HPDE6-E6E7 (cell line): ENCODE results near the gene GALNS.
"Not testable (repeated sequence)": the region's sequence is repeated elsewhere in the genome, so short reads cannot be mapped to it uniquely, and the experiment has no call there.

Source experiments
- DNase-seq: peaks from one replicate; pipeline ENCODE4 v3.0.0; 2011; ENCODE audit warnings: missing footprints; ENCODE audit errors: extremely low spot score

The GALNS gene

DNA sequence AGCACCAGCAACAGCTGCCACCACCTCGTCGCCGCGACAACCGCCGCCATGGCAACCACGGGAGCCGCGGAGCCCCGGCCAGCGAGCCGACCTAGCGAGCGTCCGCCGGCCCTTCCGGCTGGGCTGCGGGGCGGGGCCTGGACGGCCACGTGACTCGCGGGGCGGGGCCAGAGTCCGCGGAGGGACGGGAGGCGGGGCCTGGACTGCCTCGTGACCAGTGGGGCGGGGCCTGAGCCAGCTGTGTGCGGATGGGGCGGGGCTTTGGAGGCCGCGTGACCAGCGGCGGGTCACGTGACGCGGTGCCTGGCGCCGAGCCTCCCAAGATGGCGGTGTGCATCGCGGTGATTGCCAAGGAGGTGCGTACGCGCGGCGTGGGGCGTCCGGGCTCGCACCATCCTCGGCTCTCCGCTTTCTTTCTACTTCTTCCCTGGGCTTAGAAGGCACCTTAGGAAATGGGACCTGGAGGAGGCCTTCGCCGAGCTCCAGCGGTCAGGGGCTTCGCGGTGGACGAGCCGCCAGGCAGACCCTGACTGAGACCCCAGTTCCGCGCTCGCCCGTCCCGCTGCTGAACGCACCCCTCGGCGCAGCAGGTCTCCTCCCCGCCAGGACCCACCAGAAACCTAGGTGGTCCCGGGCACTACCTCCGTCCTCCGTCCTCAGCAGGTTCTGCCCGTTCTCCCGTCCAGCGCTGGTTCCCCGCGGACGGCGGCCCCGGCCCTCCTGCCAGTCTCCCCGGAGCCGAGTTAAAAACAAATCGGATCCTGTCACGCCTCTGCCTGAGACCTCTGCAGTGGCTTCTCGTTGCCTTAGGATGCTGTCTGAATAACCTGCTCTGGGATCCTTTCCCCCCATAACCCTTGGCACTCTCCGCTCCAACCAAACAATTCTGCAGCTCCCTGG lies at the start of gene GALNS, which contains the start of gene TRAPPC2L:
Gene GALNS (minus strand): TSS at position 120 of the 900 bp plus-strand sequence. CDS start 70 bp downstream, at position 50.
Gene TRAPPC2L (plus strand): TSS at position 300 of the 900 bp plus-strand sequence. CDS start 24 bp downstream, at position 324.
- peak; percentile 98 for DNase-seq

- no peak for DNase-seq
These were observed 49.3 kb upstream of the GALNS start for GRCh38 chr16:88906020-88906419.

DNA sequence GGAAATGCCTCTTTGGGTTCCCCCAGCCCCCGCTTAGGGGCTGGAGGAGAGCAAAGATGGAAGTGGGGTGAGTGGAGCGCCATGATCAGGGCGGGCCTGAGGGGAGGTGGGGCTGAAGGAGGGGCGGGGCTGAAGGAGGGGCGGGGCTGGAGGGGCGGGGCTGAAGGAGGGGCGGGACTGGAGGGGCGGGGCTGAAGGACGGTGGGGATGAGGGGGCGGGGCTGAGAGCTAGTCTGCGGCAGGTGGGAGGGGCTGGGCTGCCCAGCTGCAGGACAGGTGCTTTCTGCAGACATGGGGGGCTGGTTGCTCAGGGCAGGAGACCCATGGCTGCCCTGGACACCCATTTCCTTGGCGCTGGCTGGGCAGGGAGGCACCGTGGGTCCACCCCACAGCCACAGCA lies 48.8 kb upstream of the GALNS start:
- peak; percentile 38 for DNase-seq

- no peak for DNase-seq
These were observed 48.1 kb upstream of the GALNS start for GRCh38 chr16:88904676-88905365.

DNA sequence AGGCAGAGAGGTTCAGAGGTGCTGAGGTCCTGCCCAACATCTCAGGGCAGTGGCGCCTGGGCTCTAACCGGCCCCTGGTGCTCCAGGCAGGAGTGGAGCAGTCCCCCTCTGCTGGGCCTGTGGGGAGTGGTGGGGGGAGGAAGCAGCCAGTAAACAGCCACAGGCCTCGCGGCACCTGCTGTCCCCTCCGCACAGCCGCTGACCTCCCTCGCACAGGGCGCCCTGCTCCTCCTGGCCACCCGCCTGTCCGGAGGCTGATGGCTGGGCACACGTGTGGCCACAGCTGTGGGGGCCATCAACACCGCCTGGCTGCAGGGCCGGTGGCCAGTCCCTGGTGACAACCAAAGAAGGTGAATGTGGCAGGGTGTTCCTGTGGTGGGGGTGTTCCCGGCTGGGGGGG lies 46.5 kb upstream of the GALNS start:
- DNase-seq = no peak

- no peak for DNase-seq
These were observed 46.0 kb upstream of the GALNS start for GRCh38 chr16:88902744-88903143.

DNA sequence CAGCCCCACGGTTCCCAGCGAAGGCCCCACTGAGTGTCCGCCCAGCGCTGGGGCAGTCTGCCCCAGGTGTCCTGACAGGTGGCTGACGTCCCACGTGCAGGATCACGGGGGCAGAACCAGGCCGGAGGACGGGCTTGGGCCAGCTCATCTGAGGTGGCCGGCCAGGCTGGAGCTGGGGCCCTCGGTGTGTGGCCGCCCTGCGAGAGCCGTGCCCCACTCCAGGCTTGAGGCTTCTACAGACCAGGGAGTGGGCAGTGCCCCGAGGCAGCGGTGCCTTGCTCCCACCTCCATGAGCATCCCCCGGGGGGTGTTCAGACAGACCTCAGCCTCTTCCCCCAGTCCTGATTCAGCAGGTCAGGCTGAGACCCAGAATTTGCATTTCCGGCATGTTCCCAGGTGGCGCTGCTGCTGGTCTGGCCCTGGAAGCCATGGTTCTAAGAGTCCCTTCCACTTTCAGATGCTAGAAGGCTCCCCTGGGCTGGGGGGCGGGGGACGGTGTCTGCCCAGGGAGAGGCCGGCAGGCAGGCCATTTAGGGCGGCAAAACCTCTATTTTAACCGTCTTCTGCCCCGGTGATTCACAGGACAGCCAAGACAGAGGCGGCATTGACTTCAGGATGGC lies 45.1 kb upstream of the GALNS start:
- no peak for DNase-seq

DNA sequence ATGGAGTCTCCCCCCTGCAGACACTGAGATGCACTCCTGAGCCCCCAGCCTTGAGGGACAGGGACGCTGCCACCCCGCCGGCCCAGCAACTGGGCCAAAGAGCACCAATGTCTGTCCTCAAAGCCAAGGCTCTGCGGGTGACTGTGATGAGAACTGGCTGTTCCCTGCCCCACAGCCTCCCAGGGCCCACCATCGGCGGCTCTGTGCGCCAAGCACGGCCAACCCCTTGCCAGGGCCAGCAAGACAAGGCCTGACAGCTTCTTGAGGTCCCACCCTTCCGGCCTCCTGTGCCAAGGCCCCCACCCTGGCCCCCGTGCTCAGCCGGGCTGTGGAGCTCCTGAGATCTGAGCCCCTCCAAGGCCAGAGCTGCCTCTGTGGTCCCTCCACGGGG lies 43.9 kb upstream of the GALNS start:
- DNase-seq = no peak

- DNase-seq = no peak
These were observed 43.3 kb upstream of the GALNS start for GRCh38 chr16:88899901-88900661.

DNA sequence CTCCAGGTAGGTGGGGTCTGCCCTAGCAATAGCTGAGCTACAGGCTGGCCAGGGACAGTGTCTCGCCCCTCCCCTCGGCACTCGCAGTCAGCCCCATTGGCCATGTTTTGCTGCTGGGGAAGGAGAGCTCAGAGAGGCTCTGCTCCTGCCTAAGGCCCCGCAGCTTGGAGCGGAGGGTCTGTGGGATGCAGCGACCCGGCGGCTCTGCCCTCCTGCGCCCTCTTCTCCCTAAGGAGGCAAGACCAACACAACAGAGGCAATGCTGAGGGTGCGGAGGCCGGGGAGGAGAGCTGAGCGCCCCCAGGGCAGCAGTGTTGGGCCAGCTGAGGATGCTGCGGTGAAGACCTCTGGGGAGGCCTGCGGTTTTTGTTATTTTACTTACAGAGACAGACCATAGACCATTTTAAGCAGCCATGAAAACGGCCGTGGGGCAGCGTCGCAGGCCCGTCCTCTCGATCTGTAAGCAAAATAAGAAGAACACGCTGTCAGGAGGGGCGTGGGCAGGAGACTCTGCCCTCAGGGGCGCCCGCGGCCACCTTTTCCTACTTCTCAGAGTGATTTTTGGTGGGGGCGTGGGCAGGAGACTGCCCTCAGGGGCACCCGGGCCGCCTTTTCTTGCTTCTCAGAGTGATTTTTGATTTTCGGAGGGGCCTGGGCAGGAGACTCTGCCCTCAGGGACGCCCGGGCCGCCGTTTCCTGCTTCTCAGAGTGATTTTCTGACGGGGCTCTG lies 41.1 kb upstream of the GALNS start:
- no peak for DNase-seq

DNA sequence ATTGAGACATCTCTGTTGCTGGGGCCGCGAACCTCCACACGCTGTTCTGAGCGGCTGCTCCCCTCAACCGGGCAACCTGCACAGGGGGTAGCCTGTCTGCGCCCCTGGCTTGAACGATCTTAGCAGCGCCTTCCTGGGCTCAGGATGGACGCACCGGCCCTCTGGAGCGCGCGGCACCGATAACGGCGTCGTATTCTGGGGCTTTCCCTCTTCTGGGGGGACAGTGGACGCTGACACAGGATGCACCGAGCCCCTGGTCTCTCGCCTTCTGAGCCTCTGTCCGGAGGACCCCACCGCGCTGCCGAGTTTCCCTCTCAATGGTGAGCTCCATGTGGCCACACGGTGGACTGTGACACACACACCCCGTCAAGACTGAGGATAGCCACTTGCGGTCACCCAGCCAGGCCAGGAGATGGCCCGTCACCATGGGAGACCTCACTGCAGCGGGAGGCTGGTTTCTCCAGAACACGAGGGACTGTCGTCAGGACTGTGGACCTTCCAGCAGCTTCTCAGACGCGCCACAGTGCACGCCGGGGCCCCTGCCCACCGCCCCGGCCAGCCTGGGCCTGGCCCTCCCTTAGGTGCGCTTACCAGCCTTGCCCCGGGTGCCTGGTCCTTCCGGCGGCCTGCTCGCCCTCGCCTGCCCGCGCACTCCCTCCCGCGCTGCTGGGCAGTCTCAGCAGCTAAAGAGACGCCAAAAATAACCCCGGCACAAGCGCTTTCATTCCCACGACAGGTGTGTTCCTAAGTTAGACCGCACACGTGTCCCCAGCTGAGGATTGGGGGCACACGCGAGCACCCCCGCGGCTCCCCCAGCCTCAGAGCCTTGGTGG lies 39.7 kb upstream of the GALNS start:
- no peak for DNase-seq

DNA sequence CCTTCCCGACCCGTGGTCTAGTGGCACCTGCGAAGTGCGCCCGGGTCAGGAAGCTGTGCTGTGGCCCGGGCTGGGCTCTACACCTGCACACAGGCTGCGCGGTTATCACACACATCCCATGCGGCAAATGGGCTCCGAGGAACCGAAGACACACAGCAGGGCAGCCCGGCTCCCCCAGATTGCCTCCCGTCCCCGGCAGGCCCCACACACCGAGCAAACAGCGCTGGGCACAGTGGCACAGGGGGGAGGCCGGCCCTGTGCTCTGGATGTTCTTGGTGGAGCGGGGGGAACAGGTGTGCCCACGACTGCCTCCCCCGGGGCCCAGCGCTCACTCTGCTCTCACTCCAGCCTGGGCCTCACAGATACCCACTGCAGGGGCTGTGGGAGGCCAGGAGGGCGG lies 38.6 kb upstream of the GALNS start:
- no peak for DNase-seq

DNA sequence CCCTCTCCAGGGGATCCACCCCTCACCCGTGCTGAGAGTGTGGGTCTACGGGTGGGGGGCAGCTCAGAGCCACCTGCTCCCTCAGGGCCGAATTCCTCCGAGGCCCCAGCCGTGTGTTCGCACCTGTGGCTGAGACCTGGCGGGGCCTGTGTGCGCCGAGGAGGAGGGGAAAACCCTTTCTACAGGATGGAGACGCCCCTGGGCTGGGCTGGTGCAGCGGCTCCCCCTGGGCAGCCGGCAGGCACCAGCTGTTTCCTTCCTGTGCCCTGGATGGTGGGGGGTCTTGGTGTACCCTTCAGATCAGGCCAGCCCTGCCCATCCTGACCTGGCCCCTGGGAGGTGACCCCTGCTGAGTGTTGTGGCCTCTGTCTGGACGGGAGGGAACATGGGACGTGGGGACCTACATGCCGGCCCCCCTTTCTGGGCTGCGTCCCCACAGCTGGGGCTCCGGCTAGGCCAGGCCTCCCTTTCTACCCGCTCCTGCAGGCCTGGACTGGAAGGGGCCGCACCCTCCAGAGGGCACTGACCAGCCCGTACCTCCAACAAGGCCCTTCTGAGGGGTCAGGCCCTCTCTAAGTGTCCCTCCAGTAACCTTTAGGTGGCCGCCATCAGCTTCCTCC lies 38.0 kb upstream of the GALNS start:
- no peak for DNase-seq

- not testable (repeated sequence) for DNase-seq
These were observed 37.5 kb upstream of the GALNS start for GRCh38 chr16:88894266-88894665.

GRCh38 chr16:88893127-88893968 lies 36.6 kb upstream of the GALNS start:
- no peak for DNase-seq

DNA sequence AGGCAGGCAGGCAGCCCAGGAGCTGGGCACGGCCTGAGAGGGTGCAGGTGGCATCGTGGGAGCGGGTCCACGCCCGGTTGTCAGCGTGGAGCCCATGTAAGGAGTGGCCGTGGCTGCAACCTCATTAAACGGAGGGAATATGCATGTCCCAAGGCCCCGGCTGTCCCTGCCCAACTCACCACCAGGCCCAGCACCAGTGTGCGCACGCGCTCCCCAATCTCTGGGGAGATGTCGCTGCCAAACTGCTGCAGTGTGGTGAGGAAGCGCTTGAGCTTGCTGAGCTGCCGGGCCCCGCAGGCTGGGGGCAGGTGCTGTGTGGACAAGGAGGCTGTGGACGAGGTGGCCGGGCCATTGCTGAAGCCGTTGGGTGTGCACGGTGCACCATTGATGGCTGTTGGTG lies 35.3 kb upstream of the GALNS start:
- DNase-seq = no peak

DNA sequence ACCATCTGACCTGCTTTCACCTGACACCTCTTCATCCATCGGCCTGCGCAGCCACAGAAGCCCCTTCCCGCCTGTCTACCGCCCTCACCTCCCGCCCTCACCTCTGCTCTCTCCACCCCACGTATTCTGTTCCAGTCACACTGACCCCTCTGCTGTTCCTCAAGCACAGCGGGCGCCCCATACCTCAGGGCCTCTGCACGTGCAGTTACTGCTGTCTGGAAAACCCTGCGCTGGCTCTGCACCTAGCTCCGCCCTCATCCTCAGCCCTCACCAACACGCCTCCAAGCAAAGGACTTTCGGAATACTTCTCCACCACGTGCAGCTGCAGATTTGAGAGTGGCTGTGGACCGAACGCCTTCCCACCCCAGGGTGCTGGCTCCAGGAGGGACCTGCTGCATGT lies 34.3 kb upstream of the GALNS start:
- no peak for DNase-seq

GRCh38 chr16:88889702-88890352 lies 33.1 kb upstream of the GALNS start:
- DNase-seq = not testable (repeated sequence)
